Measurements from ENCODE around the gene R3HDM4.
"Not testable (repeated sequence)": the region's sequence is repeated elsewhere in the genome, so short reads cannot be mapped to it uniquely, and the experiment has no call there.

R3HDM4 gene

GRCh38 chr19:913080-913748, at the start of gene R3HDM4:
Gene R3HDM4 (minus strand): TSS chr19:913219. CDS start chr19:913157, 62 bp downstream.
- Mint-ChIP-seq H3K27me3 (peaks cover 25% of the 10 kb centered on the region), H3K27ac (peak within 1 kb of the TSS; percentile 94), H3K4me3 (peak within 1 kb of the TSS; percentile 85), H3K4me1 (peaks cover 39% of the 10 kb centered on the region), H3K36me3 (peaks cover 15% of the 10 kb centered on the region), H3K9me3 (no peaks in the 10 kb centered on the region)
- DNase-seq = peak; percentile 90
- CTCF ChIA-PET = interaction anchor here (0.6 to 0.7 kb wide), 2 partner anchors 50 to 56 kb away, joined by 3 read pairs; no protein-coding TSS in a partner anchor

- DNase-seq = peak; percentile 38
- peaks cover 20% of the 10 kb centered on the region for H3K4me1 Mint-ChIP-seq
- H3K27ac Mint-ChIP-seq = peak overlapping the region; percentile 84
- H3K4me3 Mint-ChIP-seq = no peak overlapping the region
- H3K9me3 Mint-ChIP-seq = no peaks in the 10 kb centered on the region
- no peaks in the 10 kb centered on the region for H3K27me3 Mint-ChIP-seq
- CTCF ChIA-PET = interaction anchor here (0.6 kb wide), 1 partner anchor 34 kb away, joined by 3 read pairs; no protein-coding TSS in a partner anchor
- peaks cover 33% of the 10 kb centered on the region for H3K36me3 Mint-ChIP-seq
Observed at GRCh38 chr19:961866-962620, 49.0 kb upstream of the R3HDM4 start.

GRCh38 chr19:960601-960938, 47.6 kb upstream of the R3HDM4 start:
- H3K36me3 Mint-ChIP-seq = peaks cover 28% of the 10 kb centered on the region
- H3K4me1 Mint-ChIP-seq = peaks cover 20% of the 10 kb centered on the region

GRCh38 chr19:960020-960419, 47.0 kb upstream of the R3HDM4 start:
- DNase-seq = no peak
- H3K27me3 Mint-ChIP-seq = no peaks in the 10 kb centered on the region
- H3K36me3 Mint-ChIP-seq = peaks cover 24% of the 10 kb centered on the region
- H3K27ac Mint-ChIP-seq = no peak overlapping the region
- no peaks in the 10 kb centered on the region for H3K9me3 Mint-ChIP-seq
- CTCF ChIA-PET = no interaction called here
- H3K4me1 Mint-ChIP-seq = peaks cover 17% of the 10 kb centered on the region
- H3K4me3 Mint-ChIP-seq = no peak overlapping the region

More at GRCh38 chr19:960601-960938, 47.6 kb upstream of the R3HDM4 start:
- Mint-ChIP-seq H3K4me3 (no peak overlapping the region), H3K27ac (no peak overlapping the region), H3K27me3 (no peaks in the 10 kb centered on the region), H3K9me3 (no peaks in the 10 kb centered on the region)
- CTCF ChIA-PET = no interaction called here
- DNase-seq = no peak

DNA sequence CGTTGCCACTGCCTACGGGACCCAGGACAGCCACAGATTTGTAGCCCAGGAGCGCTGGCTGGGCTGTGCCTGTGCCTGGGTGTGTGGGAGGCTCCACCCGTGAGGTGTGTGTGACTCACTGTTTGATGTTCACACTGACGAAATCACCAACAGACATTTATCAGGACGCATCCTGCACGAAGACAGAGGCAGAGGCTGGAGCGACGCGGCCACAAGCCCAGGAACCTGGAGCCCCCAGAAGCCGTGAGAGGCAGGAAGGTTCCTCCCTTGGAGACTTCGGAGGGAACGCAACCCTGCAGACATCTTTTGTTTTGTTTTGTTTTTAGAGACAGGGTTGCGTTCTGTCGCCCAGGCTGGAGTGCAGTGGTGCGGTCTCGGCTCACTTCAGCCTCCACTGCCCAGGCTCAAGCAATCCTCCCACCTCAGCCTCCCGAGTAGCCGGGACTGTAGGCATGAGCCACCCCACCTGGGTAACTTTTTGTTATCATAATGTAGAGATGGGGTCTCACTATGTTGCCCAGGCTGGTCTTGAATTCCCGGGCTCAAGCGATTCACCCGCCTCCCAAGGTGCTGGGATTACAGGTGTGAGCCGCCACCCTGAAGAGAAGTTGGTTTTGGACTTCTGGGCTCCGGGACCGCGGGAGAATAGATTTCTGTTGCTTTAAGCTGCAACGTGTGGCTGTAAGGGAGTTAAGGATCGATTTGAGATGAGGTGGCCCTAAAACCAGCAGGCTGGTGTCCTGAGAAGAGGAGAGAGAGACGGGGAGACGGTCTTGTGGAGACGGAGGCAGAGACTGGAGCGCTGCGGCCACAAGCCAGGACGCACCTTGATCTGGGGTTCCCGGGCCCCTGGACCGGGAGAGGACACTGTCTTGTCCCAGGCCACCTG, 46.2 kb upstream of the R3HDM4 start:
- peaks cover 17% of the 10 kb centered on the region for H3K4me1 Mint-ChIP-seq
- CTCF ChIA-PET = no interaction called here
- peaks cover 17% of the 10 kb centered on the region for H3K36me3 Mint-ChIP-seq
- H3K27me3 Mint-ChIP-seq = no peaks in the 10 kb centered on the region
- no peaks in the 10 kb centered on the region for H3K9me3 Mint-ChIP-seq
- H3K27ac Mint-ChIP-seq = peak overlapping the region; percentile 59
- no peak overlapping the region for H3K4me3 Mint-ChIP-seq
- peak; percentile 33 for DNase-seq

GRCh38 chr19:957578-957977, 44.6 kb upstream of the R3HDM4 start:
- not testable (repeated sequence) for H3K9me3 Mint-ChIP-seq, H3K36me3 Mint-ChIP-seq, H3K27me3 Mint-ChIP-seq, H3K27ac Mint-ChIP-seq, DNase-seq, H3K4me3 Mint-ChIP-seq
- CTCF ChIA-PET = interaction anchor here (0.6 kb wide), 1 partner anchor 346 kb away, joined by 3 read pairs; no protein-coding TSS in a partner anchor
- peaks cover 23% of the 10 kb centered on the region for H3K4me1 Mint-ChIP-seq

DNA sequence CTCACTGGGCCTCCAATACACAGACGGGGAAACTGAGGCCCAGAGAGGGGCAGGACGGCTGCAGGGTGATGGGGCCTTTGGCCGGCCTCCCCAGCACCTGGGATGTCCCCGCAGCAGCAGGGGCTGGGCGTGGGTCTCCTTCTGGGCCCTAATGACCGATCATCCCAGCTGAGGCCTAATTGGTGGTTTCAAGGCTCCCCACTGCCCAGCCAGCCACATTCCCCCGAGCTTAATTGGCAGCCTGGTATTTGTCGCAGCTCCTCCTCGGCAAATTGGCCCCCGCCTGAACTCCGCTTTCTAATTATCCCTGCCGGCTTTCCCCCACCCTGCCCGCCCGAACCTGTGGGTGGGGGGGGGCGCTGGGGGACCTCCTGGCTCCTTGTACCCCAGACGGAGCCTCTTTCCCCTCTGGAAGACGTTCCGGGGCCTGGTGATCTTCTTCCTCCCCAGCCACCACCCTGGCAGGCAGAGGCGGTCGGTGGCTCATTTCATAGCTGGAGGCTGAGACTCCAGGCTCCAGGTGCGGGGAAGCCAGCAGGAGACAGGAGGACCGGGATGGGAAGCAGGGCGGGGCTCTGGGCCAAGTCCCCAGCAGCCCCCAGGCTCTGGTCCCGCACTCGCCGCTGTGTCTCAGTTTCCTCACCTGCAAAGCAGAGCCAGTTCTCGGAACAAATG, 43.9 kb upstream of the R3HDM4 start:
- Mint-ChIP-seq H3K27me3 (no peaks in the 10 kb centered on the region), H3K4me3 (no peak overlapping the region), H3K36me3 (peaks cover 6% of the 10 kb centered on the region), H3K4me1 (peaks cover 20% of the 10 kb centered on the region), H3K9me3 (no peaks in the 10 kb centered on the region), H3K27ac (no peak overlapping the region)
- CTCF ChIA-PET = no interaction called here
- DNase-seq = no peak

DNA sequence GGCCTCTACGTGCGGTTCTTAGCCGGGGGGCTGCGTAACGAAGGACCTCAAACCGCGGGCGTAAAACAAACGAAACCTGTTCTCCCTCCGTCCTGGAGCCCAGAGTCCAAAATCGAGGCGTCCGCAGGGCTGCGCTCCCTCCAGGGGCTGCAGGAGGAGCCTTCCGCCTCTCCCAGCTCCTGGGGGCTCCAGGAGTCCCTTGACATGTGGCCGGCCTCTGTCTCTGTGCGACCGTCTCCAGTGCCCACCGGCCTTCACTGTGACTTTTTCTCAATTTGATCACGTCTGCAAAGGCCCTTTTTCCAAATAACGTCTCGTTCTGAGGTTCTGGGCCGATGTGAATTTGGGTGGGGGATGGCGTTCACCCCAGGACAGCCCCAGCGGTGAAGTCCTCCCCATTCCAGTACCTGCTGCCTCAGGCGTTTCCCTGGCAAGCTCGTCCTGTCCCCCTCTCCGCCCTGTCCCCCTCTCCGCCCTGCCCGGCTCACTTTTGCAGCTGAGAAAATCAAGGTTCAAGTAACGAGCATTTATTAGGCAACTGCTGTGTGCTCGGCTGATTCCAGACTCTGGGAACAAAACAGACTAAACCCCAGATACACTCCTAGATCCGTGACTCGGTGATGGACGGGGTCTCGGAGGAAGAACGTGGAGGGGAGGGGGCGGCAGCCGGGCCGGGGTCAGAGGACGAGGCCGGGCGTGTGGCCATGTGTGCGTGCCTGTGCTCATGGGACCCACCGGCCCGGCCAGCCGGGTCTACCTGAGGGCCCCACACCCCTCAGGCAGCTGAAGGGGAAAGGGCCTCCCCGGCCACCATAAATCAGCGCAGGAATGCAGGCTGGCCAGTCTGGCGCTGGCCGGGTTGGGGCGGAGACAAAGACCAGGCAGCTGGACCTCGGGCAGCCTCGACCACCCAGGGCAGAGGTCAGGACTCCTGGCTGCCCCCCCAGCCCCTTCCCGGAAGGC, 43.1 kb upstream of the R3HDM4 start:
- peaks cover 19% of the 10 kb centered on the region for H3K4me1 Mint-ChIP-seq
- peaks cover 6% of the 10 kb centered on the region for H3K36me3 Mint-ChIP-seq
- DNase-seq = no peak
- no peaks in the 10 kb centered on the region for H3K9me3 Mint-ChIP-seq
- H3K27ac Mint-ChIP-seq = no peak overlapping the region
- CTCF ChIA-PET = no interaction called here
- H3K27me3 Mint-ChIP-seq = no peaks in the 10 kb centered on the region
- no peak overlapping the region for H3K4me3 Mint-ChIP-seq

GRCh38 chr19:954672-955494, 41.9 kb upstream of the R3HDM4 start:
- no peak for DNase-seq

GRCh38 chr19:954272-954671, 41.3 kb upstream of the R3HDM4 start:
- CTCF ChIA-PET = no interaction called here
- Mint-ChIP-seq H3K27ac (no peak overlapping the region), H3K27me3 (no peaks in the 10 kb centered on the region), H3K4me3 (no peak overlapping the region), H3K9me3 (no peaks in the 10 kb centered on the region), H3K36me3 (peaks cover 2% of the 10 kb centered on the region), H3K4me1 (peaks cover 17% of the 10 kb centered on the region)
- DNase-seq = no peak

More at GRCh38 chr19:954672-955494, 41.9 kb upstream of the R3HDM4 start:
- CTCF ChIA-PET = no interaction called here
- H3K4me1 Mint-ChIP-seq = peaks cover 19% of the 10 kb centered on the region
- H3K4me3 Mint-ChIP-seq = no peak overlapping the region
- no peaks in the 10 kb centered on the region for H3K27me3 Mint-ChIP-seq
- H3K9me3 Mint-ChIP-seq = no peaks in the 10 kb centered on the region
- no peak overlapping the region for H3K27ac Mint-ChIP-seq
- peaks cover 3% of the 10 kb centered on the region for H3K36me3 Mint-ChIP-seq

DNA sequence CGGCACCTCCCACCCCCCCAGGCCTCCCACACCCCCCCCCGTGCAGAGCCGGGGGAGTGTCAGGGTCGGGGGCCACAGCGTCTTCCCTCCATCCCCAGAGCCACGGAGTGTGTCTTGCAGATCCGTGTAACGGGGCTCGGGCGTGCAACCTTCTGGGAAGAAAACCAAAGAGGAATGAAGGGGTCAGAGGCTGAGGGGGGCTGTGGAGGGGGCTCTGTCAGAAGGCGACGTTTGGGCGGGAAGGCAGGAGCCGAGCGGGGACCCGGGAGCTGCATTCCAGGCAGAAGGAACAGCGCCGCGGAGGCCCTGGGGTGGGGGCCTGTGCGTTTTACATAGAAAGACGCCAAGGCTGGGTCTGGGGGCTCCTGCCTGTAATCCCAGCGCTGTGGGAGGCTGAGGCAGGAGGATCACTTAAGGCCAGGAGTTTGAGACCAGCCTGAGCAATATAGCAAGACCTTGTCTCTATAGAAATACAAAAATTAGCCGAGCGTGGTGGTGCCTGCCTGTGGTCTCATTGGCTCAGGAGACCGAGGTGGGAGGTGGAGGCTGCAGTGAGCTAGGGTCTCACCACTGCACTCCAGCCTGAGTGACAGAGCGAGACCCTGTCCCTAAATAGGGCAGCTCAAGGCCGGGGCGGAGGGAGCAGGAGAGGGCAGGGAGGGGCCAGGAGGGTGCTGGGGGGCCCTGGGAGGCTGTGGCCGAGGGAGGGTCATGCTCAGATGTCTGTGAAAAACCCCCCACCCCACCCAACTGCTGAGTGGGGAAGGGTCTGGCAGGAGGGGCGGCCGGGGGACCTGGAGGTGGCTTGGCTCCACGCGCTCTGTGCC, 40.6 kb upstream of the R3HDM4 start:
- H3K4me1 Mint-ChIP-seq = peaks cover 14% of the 10 kb centered on the region
- no peaks in the 10 kb centered on the region for H3K9me3 Mint-ChIP-seq
- H3K36me3 Mint-ChIP-seq = no peaks in the 10 kb centered on the region
- CTCF ChIA-PET = no interaction called here
- no peaks in the 10 kb centered on the region for H3K27me3 Mint-ChIP-seq
- H3K27ac Mint-ChIP-seq = no peak overlapping the region
- H3K4me3 Mint-ChIP-seq = peak overlapping the region; percentile 28
- DNase-seq = no peak
